ENCODE measurements around the gene CLEC4M. TPM values are rescaled to one million over a fixed set of nuclear protein-coding genes. Genes with fewer than 3 reads are reported as not detected.
"Not testable (repeated sequence)": the region's sequence is repeated elsewhere in the genome, so short reads cannot be mapped to it uniquely, and the experiment has no call there.

Gene CLEC4M
- total RNA-seq, 4 donors from 2014 or later, result 2.4 TPM; not detected in 3

- H3K27ac ChIP-seq, result no peak overlapping the region
- no peak for DNase-seq (ENCODE audit: low spot score in 2 of 2)
- H3K9me3 ChIP-seq, result peaks cover 0 to 8% (median under 1%) of the 10 kb centered on the region in 4 donors
- no peaks in the 10 kb centered on the region for H3K27me3 ChIP-seq
- H3K4me3 ChIP-seq, result no peak overlapping the region
- H3K36me3 ChIP-seq, result no peaks in the 10 kb centered on the region
- no peak for TF ChIP-seq CTCF (IDR thresholded peaks at IDR 0.05)
- TF ChIP-seq EP300 (IDR thresholded peaks at IDR 0.05), result no peak
- no peak for TF ChIP-seq POLR2A (IDR thresholded peaks at IDR 0.05)
- 70 to 71% methylated on average over 12 of the region's 12 CpGs for WGBS, 2 donors
- H3K4me1 ChIP-seq, result no peaks in the 10 kb centered on the region
Observed at GRCh38 chr19:7751157-7751783, 11.8 kb upstream of the CLEC4M start.

DNA sequence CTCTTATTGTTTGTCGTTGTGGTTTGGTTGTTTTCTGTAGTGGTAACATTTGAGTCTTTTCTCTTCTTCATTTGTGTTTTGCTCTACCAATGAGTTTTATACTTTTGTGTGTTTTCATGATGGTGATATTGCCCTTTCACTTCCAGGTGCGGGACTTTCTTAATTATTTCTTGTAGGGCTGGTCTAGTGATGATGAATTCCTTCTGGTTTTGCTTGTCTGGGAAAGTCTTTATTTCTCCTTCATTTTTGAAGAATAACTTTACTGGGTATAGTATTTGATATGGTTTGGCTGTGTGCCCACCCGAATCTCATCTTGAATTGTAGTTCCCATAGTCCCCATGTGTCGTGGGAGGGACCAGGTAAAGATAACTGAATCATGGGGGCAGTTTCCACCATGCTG, 6.8 kb upstream of the CLEC4M start:
- no peak for TF ChIP-seq EP300 (IDR thresholded peaks at IDR 0.05)
- no peak for TF ChIP-seq POLR2A (IDR thresholded peaks at IDR 0.05)
- no peak for TF ChIP-seq CTCF (IDR thresholded peaks at IDR 0.05)
- Histone ChIP-seq H3K9me3 (peaks cover 0 to 57% (median 10%) of the 10 kb centered on the region in 4 donors), H3K4me1 (no peaks in the 10 kb centered on the region), H3K27ac (no peak overlapping the region), H3K27me3 (no peaks in the 10 kb centered on the region), H3K4me3 (no peak overlapping the region), H3K36me3 (no peaks in the 10 kb centered on the region)
- 51 to 61% methylated on average over 4 of the region's 4 CpGs for WGBS, 2 donors
- no peak for DNase-seq (ENCODE audit: low spot score in 2 of 2)

- Histone ChIP-seq H3K4me3 (no peak overlapping the region), H3K27me3 (no peaks in the 10 kb centered on the region), H3K9me3 (peaks cover 0 to 57% (median 10%) of the 10 kb centered on the region in 4 donors), H3K4me1 (no peaks in the 10 kb centered on the region), H3K36me3 (no peaks in the 10 kb centered on the region), H3K27ac (no peak overlapping the region)
- 87 to 88% methylated on average over 3 of the region's 3 CpGs for WGBS, 2 donors
- no peak for DNase-seq (ENCODE audit: low spot score in 2 of 2)
- no peak for TF ChIP-seq EP300 (IDR thresholded peaks at IDR 0.05)
- TF ChIP-seq POLR2A (IDR thresholded peaks at IDR 0.05), result no peak
- no peak for TF ChIP-seq CTCF (IDR thresholded peaks at IDR 0.05)
Observed at GRCh38 chr19:7757358-7757757, 5.7 kb upstream of the CLEC4M start.

DNA sequence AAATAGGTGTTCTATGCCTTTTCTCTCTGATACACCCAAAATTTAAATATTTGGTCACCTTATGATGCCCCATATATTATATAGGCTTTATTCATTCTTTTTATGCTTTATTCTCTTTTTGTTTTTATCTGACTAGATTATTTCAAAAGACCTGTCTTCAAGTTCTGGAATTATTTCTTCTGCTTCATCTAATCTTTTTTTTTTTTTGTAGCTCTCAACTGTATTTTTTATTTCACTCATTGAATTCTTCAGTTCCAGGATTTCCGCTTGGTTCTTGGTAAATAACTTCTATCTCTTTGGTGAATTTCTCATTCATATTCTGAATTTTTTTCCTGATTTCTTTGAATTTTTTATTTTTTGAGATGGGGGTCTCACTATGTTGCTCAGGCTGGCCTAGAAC, 3.9 kb upstream of the CLEC4M start:
- Histone ChIP-seq H3K4me3 (no peak overlapping the region), H3K27me3 (no peaks in the 10 kb centered on the region)
- no peak for TF ChIP-seq POLR2A (IDR thresholded peaks at IDR 0.05)
- TF ChIP-seq EP300 (IDR thresholded peaks at IDR 0.05), result no peak
- no peak for TF ChIP-seq CTCF (IDR thresholded peaks at IDR 0.05)

DNA sequence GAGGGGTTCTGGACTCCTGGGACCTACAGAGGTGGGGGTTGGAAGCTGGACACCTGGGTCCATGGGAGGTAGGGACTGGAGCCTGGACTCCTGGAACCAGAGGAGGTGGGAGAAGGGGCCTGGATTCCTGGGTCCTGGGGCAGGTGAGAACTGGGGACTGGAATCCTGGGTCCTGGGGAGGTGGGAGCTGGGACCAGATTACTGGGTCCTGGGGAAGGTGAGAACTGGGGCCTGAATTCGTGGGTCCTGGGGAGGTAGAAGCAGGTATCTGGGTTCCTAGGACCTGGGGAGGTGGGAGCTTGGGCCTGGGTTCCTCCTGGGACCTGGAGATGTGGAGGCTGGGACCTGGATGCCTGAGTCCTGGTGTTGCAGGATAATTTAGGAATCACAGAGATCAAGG, 653 bp downstream of the CLEC4M start:
- WGBS, 2 donors, result 13 to 63% methylated on average over 1 of the region's 1 CpG

More for the DNA sequence above, 3.9 kb upstream of the CLEC4M start:
- Histone ChIP-seq H3K27ac (no peak overlapping the region), H3K9me3 (peaks cover 0 to 57% (median 10%) of the 10 kb centered on the region in 4 donors), H3K4me1 (no peaks in the 10 kb centered on the region), H3K36me3 (no peaks in the 10 kb centered on the region)
- no peak for DNase-seq (ENCODE audit: low spot score in 2 of 2)
- WGBS, 2 donors, result 91 to 97% methylated on average over 1 of the region's 1 CpG

DNA sequence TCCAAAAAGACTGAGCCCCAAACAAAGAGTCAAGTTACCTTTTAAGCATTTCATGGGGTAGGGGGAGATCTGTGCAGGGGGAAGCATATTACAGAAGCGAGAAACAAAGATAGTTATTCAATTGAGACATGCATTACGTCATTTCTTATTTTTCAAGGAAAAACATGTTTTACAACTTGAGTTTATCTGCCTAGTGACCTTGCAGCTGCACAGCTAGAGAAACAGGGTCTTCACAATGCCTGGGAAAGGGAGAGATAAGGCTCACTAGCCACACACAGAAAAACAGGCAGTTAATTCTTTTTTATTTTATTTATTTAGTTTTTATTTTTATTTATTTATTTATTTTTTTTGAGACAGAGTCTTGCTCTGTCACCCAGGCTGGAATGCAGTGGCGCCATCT, 1.1 kb downstream of the CLEC4M start:
- H3K4me3 ChIP-seq; H3K27me3 ChIP-seq; H3K27ac ChIP-seq; H3K4me1 ChIP-seq; H3K36me3 ChIP-seq; DNase-seq (ENCODE audit: low spot score in 2 of 2): not testable (repeated sequence)
- 33 to 45% methylated on average over 3 of the region's 3 CpGs for WGBS, 2 donors
- H3K9me3 ChIP-seq, result peaks cover 0 to 20% (median 4%) of the 10 kb centered on the region in 4 donors

More for the DNA sequence above, 653 bp downstream of the CLEC4M start:
- H3K4me1 ChIP-seq, result no peaks in the 10 kb centered on the region
- no peak overlapping the region for H3K4me3 ChIP-seq
- H3K36me3 ChIP-seq, result no peaks in the 10 kb centered on the region
- DNase-seq (ENCODE audit: low spot score in 2 of 2), result no peak
- peaks cover 0 to 25% (median 6%) of the 10 kb centered on the region in 4 donors for H3K9me3 ChIP-seq
- H3K27ac ChIP-seq, result no peak overlapping the region
- no peak for TF ChIP-seq EP300 (IDR thresholded peaks at IDR 0.05)
- TF ChIP-seq POLR2A (IDR thresholded peaks at IDR 0.05), result no peak
- no peak for TF ChIP-seq CTCF (IDR thresholded peaks at IDR 0.05)
- H3K27me3 ChIP-seq, result no peaks in the 10 kb centered on the region

DNA sequence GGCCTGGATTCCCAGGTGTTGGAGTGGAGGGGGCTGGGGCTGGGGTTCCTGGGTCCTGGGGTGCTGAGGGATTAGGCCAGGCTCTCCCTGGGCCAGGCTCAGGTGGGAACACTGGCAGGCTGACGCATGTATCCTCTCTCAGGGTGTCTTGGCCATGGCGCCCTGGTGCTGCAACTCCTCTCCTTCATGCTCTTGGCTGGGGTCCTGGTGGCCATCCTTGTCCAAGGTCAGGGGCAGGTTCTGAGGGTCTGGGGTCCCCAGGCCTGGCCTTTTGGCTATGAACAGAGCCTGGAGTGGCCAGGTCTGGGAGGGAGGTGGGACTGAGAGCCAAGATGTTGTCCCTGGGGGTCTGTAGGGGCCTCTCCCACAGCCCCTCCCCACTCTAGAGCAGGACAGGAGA, 2.0 kb downstream of the CLEC4M start:
- not testable (repeated sequence) for H3K4me1 ChIP-seq; H3K4me3 ChIP-seq; H3K27me3 ChIP-seq; DNase-seq (ENCODE audit: low spot score in 2 of 2); H3K36me3 ChIP-seq; H3K27ac ChIP-seq
- peaks cover 0 to 11% (median 0%) of the 10 kb centered on the region in 4 donors for H3K9me3 ChIP-seq
- WGBS, 2 donors, result 71 to 88% methylated on average over 1 to 2 of the region's 2 CpGs
